Panc1 (cell line): ENCODE data around the gene RIOX2.

Source experiments
- CTCF ChIP-seq: fragments of 450-650 bp; IDR thresholded peaks from 2 replicates; pipeline ENCODE4 v1.5.1; 2017; ENCODE audit warnings: mild to moderate bottlenecking
- POLR2AphosphoS5 ChIP-seq: IDR thresholded peaks from 2 replicates; pipeline ENCODE4 v1.6.1; 2012; ENCODE audit warnings: mild to moderate bottlenecking, low read depth, low read length, moderate library complexity
- REST ChIP-seq, 2 experiments: IDR thresholded peaks; 2 replicates each; pipeline ENCODE4 v1.6.1; 2011 to 2012; ENCODE audit warnings: low read depth in 2 of 2, control low read depth in 1 of 2, low read length in 1 of 2, mild to moderate bottlenecking in 1 of 2, moderate library complexity in 1 of 2; ENCODE audit not compliant: insufficient read depth in 1 of 2
- SIN3A ChIP-seq: IDR thresholded peaks from 2 replicates; pipeline ENCODE4 v1.6.1; 2012; ENCODE audit warnings: low read depth, mild to moderate bottlenecking, low read length, moderate library complexity, borderline replicate concordance; ENCODE audit not compliant: insufficient read depth
- TCF7L2 ChIP-seq: IDR thresholded peaks from 2 replicates; pipeline ENCODE4 v1.6.1; 2011; ENCODE audit warnings: mild to moderate bottlenecking, low read depth, low read length, inconsistent platforms

- TF ChIP-seq CTCF (no peak), REST (IDR thresholded peaks at IDR 0.05; ENCODE audit: insufficient read depth in 1 of 2, low read depth in 2 of 2, low read length in 1 of 2) (no peak), POLR2AphosphoS5 (no peak), SIN3A (no peak), TCF7L2 (no peak)
Measured at GRCh38 chr3:98005438-98005837, 33.2 kb upstream of the RIOX2 start.
